GM23338 (cell line): ENCODE data around the gene GNAO1. TPM values are rescaled to one million over a fixed set of nuclear protein-coding genes. Genes with fewer than 3 reads are reported as not detected.
A peak's percentile ranks its signal among the peaks of the same experiment; 100 is the strongest.

ENCODE experiments used
- ATAC-seq: fragments of 200-7000 bp; cut with Tn5 transposase; 3 replicates; pipeline ENCODE4 v1.9.1; 2020
- DNase-seq: peaks from one replicate; pipeline ENCODE4 v3.0.0-alpha.2; 2015; ENCODE audit warnings: low spot score
- H2AFZ ChIP-seq: fragments of 200-600 bp; sonication (generic); 2 replicates; pipeline ENCODE4 v1.8.0; 2016; ENCODE audit warnings: antibody characterized with exemption, mild to moderate bottlenecking, moderate library complexity
- H3F3A ChIP-seq: fragments of 200-600 bp; sonication (generic); replicated peaks from 2 replicates; pipeline ENCODE4 v1.8.0; 2017; ENCODE audit warnings: antibody characterized with exemption, mixed run types, low read depth
- H3K27ac ChIP-seq: fragments of 200-600 bp; sonication (generic); 2 replicates; pipeline ENCODE4 v1.6.1; 2016; ENCODE audit warnings: low read depth
- H3K27me3 ChIP-seq: fragments of 200-600 bp; sonication (generic); 2 replicates; pipeline ENCODE4 v1.8.0; 2016; ENCODE audit warnings: mild to moderate bottlenecking, mixed run types, moderate library complexity; ENCODE audit not compliant: insufficient read depth
- H3K36me3 ChIP-seq: fragments of 200-600 bp; sonication (generic); 2 replicates; pipeline ENCODE4 v1.8.0; 2016; ENCODE audit warnings: mild to moderate bottlenecking; ENCODE audit not compliant: insufficient read depth
- H3K4me1 ChIP-seq: fragments of 200-600 bp; sonication (generic); 2 replicates; pipeline ENCODE4 v1.8.0; 2016; ENCODE audit warnings: mild to moderate bottlenecking, moderate library complexity; ENCODE audit not compliant: insufficient read depth
- H3K4me2 ChIP-seq: fragments of 200-600 bp; sonication (generic); 2 replicates; pipeline ENCODE4 v1.7.1; 2017; ENCODE audit warnings: mixed run types
- H3K4me3 ChIP-seq: fragments of 200-600 bp; sonication (generic); 2 replicates; pipeline ENCODE4 v1.6.1; 2016; ENCODE audit warnings: mixed run types
- H3K79me2 ChIP-seq: fragments of 200-600 bp; sonication (generic); replicated peaks from 2 replicates; pipeline ENCODE4 v1.8.0; 2017; ENCODE audit warnings: mild to moderate bottlenecking; ENCODE audit not compliant: insufficient read depth
- H3K9me2 ChIP-seq: fragments of 200-600 bp; sonication (generic); 2 replicates; pipeline ENCODE4 v1.8.0; 2017; ENCODE audit not compliant: insufficient read depth
- H4K20me1 ChIP-seq: fragments of 200-600 bp; sonication (generic); replicated peaks from 2 replicates; pipeline ENCODE4 v1.8.0; 2017; ENCODE audit warnings: mild to moderate bottlenecking; ENCODE audit not compliant: insufficient read depth
- H3K27ac Mint-ChIP-seq: 2 replicates; pipeline ENCODE4 v1.8.0; 2020; ENCODE audit warnings: inconsistent platforms, mild to moderate bottlenecking, moderate library complexity, mixed read lengths
- H3K27me3 Mint-ChIP-seq: 3 replicates; pipeline ENCODE4 v1.8.0; 2022; ENCODE audit warnings: low read depth, mild to moderate bottlenecking, moderate library complexity, mixed read lengths, inconsistent platforms; ENCODE audit not compliant: insufficient read depth, poor library complexity
- H3K36me3 Mint-ChIP-seq: 3 replicates; pipeline ENCODE4 v1.8.0; 2021; ENCODE audit warnings: low read depth, mild to moderate bottlenecking, inconsistent platforms, moderate library complexity, mixed read lengths
- H3K4me1 Mint-ChIP-seq: 3 replicates; pipeline ENCODE4 v1.8.0; 2020; ENCODE audit warnings: mild to moderate bottlenecking, inconsistent platforms, mixed read lengths
- H3K4me3 Mint-ChIP-seq: 3 replicates; pipeline ENCODE4 v1.8.0; 2021; ENCODE audit warnings: moderate library complexity, mild to moderate bottlenecking, inconsistent platforms, mixed read lengths
- H3K9me3 Mint-ChIP-seq: 3 replicates; pipeline ENCODE4 v1.8.0; 2020; ENCODE audit warnings: moderate library complexity, mild to moderate bottlenecking, inconsistent platforms, mixed read lengths
- CREB1 ChIP-seq: fragments of 250-450 bp; sonication (Bioruptor Pico); IDR thresholded peaks from 2 replicates; pipeline ENCODE4 v1.5.0; 2020; ENCODE audit warnings: low read depth, mild to moderate bottlenecking, moderate library complexity
- CTCF ChIP-seq, 2 experiments: fragments of 200-600 bp in 1 of 2; sonication (generic) in 1 of 2; conservative IDR thresholded peaks; 2 replicates each; pipeline versions ENCODE4 v1.5.1 to v1.6.1; 2016 to 2017; ENCODE audit warnings: antibody characterized with exemption in 2 of 2, low read depth in 2 of 2, mild to moderate bottlenecking in 2 of 2, moderate library complexity in 1 of 2
- ETS1 ChIP-seq: IDR thresholded peaks from 2 replicates; pipeline ENCODE4 v1.6.1; 2016; ENCODE audit warnings: antibody characterized with exemption
- EZH2 ChIP-seq: fragments of 200-600 bp; sonication (generic); IDR thresholded peaks from one replicate; pipeline ENCODE4 v1.8.0; 2017; ENCODE audit warnings: antibody characterized with exemption, mild to moderate bottlenecking, low read depth; ENCODE audit not compliant: unreplicated experiment
- EZH2phosphoT487 ChIP-seq: fragments of 200-600 bp; sonication (generic); IDR thresholded peaks from one replicate; pipeline ENCODE4 v1.8.1; 2018; ENCODE audit warnings: antibody characterized with exemption; ENCODE audit not compliant: unreplicated experiment
- JUNB ChIP-seq: IDR thresholded peaks from one replicate; pipeline ENCODE4 v1.6.1; 2016; ENCODE audit warnings: antibody characterized with exemption; ENCODE audit not compliant: unreplicated experiment
- NANOG ChIP-seq: IDR thresholded peaks from 2 replicates; pipeline ENCODE4 v1.6.1; 2016; ENCODE audit warnings: antibody characterized with exemption, borderline replicate concordance
- POLR2AphosphoS5 ChIP-seq: IDR thresholded peaks from 2 replicates; pipeline ENCODE4 v1.6.1; 2016; ENCODE audit warnings: antibody characterized with exemption, low read depth
- REST ChIP-seq: IDR thresholded peaks from one replicate; pipeline ENCODE4 v1.6.1; 2018; ENCODE audit warnings: antibody characterized with exemption; ENCODE audit not compliant: unreplicated experiment
- ZNF114 ChIP-seq: fragments of 250-450 bp; sonication (Bioruptor Pico); IDR thresholded peaks from 2 replicates; pipeline ENCODE4 v1.5.0; 2020; ENCODE audit warnings: mild to moderate bottlenecking, moderate library complexity
- ZNF331 ChIP-seq: fragments of 250-450 bp; sonication (Bioruptor Pico); IDR thresholded peaks from 2 replicates; pipeline ENCODE4 v1.5.0; 2020; ENCODE audit warnings: low read depth, mild to moderate bottlenecking, moderate library complexity
- polyA plus RNA-seq: library from polyadenylated mRNA; unstranded; fragments of >200 nt; fragmentation: Nextera tagmentation; extraction: Ambion mirVana; gene quantifications from 2 replicates; pipeline ENCODE4 v1.2.1, GENCODE V29; 2016
- total RNA-seq: library from RNA; depleted of rRNA; stranded (reverse); fragments of >200 nt; shearing (Covaris generic); gene quantifications from 2 replicates; pipeline ENCODE4 v1.2.3, GENCODE V29; 2014

The GNAO1 gene
- total and polyA plus RNA-seq, 2 experiments from 2014 or later = 6.5 to 24.8 TPM

DNA sequence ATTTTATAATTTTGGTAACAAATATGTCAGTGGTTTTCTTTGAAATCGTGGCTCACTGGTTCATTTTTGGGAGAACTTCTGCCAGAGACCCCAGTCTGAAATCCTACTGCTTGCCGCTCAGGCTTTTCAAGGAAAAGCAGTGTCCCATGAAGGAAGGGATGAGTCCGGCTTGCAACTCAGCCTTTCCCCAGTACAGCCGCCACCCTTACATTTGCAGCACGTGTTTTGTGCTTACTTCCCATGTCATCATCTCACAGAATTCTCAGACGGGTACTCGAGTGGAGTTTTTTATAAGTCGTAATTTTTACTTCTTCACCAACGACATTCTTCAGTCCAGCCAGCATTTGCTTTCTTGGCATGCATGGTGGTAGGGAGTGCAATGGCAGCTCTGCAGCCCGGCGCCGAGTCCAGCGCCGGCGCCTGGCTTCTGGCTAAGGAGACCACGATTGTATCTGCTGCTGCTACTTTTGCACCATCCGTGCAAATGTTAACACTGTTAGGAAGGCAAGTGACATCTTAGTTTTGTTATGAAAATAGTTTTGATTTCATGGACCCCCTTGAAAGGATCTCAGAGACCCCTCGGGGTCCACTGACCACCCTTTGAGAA, 123.1 kb downstream of the GNAO1 start (continued):
- no peak for TF ChIP-seq CTCF (conservative IDR thresholded peaks at IDR 0.05; ENCODE audit: low read depth in 2 of 2)
- TF ChIP-seq NANOG = no peak
- no peak for TF ChIP-seq CREB1
- TF ChIP-seq EZH2phosphoT487 = no peak
- TF ChIP-seq ETS1 = no peak
- TF ChIP-seq POLR2AphosphoS5 = no peak
- no peak for TF ChIP-seq JUNB
- TF ChIP-seq EZH2 = no peak
- TF ChIP-seq ZNF114 (CRISPR knock-in tag) = no peak
- TF ChIP-seq ZNF331 (CRISPR knock-in tag) = no peak
- no peak for TF ChIP-seq REST

GRCh38 chr16:56315955-56316354, 124.7 kb downstream of the GNAO1 start:
- Histone ChIP-seq H3K27ac (no peak overlapping the region), H3K4me1 (no peaks in the 10 kb centered on the region), H3K4me3 (no peak overlapping the region), H2AFZ (no peak overlapping the region), H3K9me2 (no peaks in the 10 kb centered on the region), H3K79me2 (no peaks in the 10 kb centered on the region), H3K36me3 (no peaks in the 10 kb centered on the region), H3F3A (no peaks in the 10 kb centered on the region), H4K20me1 (no peaks in the 10 kb centered on the region), H3K4me2 (no peak overlapping the region), H3K27me3 (no peaks in the 10 kb centered on the region)
- no peak overlapping the region for H3K4me3 Mint-ChIP-seq
- ATAC-seq (no peak), DNase-seq (no peak)
- peaks cover 3% of the 10 kb centered on the region; the same call in 1 of the 3 replicates for H3K4me1 Mint-ChIP-seq
- no peaks in the 10 kb centered on the region for H3K36me3 Mint-ChIP-seq
- peaks cover 11% of the 10 kb centered on the region for H3K27me3 Mint-ChIP-seq
- peak overlapping the region; percentile 62; the same call in 1 of the 2 replicates for H3K27ac Mint-ChIP-seq
- no peaks in the 10 kb centered on the region; the same call in 2 of the 3 replicates for H3K9me3 Mint-ChIP-seq
- TF ChIP-seq ETS1 (no peak), CTCF (conservative IDR thresholded peaks at IDR 0.05; ENCODE audit: low read depth in 2 of 2) (no peak), NANOG (no peak), ZNF114 (CRISPR knock-in tag) (no peak)
